Measurements from ENCODE around the gene CAPN2.

- no peak for TF ChIP-seq CREB5 (CRISPR knock-in tag; IDR thresholded peaks at IDR 0.05; ENCODE audit: low read depth)
- no peak for TF ChIP-seq RARB (CRISPR knock-in tag; IDR thresholded peaks at IDR 0.05)
- no peak for TF ChIP-seq BACH2 (CRISPR knock-in tag; IDR thresholded peaks at IDR 0.05; ENCODE audit: borderline replicate concordance)
- no peak for TF ChIP-seq ISL1 (CRISPR knock-in tag; IDR thresholded peaks at IDR 0.05)
- no peak for TF ChIP-seq GLIS3 (CRISPR knock-in tag; IDR thresholded peaks at IDR 0.05)
These were observed 1.9 kb upstream of the CAPN2 start for GRCh38 chr1:223710179-223711133.

Measured in SK-N-SH treated with all-trans-retinoic acid at 6 μM for 48 hours (cell line).